Lower leg skin (tissue), 3 donors: Measurements from ENCODE around the gene SPATA19.

ENCODE experiments used
- POLR2A ChIP-seq, 2 donors: fragments of 450-650 bp; IDR thresholded peaks; one replicate each; pipeline ENCODE4 v1.6.1; 2016 to 2017; ENCODE audit warnings: antibody characterized with exemption in 2 of 2, mild to moderate bottlenecking in 1 of 2, moderate library complexity in 1 of 2
- TF ChIP-seq, protein P1 (sequence below), 3 donors: fragments of 450-650 bp; IDR thresholded peaks; one replicate each; pipeline ENCODE4 v1.5.1; 2016; ENCODE audit warnings: antibody characterized with exemption in 3 of 3, mild to moderate bottlenecking in 3 of 3, moderate library complexity in 2 of 3

GRCh38 chr11:133840479-133840941 lies 4.8 kb downstream of the SPATA19 start:
- TF ChIP-seq, protein P1, sequence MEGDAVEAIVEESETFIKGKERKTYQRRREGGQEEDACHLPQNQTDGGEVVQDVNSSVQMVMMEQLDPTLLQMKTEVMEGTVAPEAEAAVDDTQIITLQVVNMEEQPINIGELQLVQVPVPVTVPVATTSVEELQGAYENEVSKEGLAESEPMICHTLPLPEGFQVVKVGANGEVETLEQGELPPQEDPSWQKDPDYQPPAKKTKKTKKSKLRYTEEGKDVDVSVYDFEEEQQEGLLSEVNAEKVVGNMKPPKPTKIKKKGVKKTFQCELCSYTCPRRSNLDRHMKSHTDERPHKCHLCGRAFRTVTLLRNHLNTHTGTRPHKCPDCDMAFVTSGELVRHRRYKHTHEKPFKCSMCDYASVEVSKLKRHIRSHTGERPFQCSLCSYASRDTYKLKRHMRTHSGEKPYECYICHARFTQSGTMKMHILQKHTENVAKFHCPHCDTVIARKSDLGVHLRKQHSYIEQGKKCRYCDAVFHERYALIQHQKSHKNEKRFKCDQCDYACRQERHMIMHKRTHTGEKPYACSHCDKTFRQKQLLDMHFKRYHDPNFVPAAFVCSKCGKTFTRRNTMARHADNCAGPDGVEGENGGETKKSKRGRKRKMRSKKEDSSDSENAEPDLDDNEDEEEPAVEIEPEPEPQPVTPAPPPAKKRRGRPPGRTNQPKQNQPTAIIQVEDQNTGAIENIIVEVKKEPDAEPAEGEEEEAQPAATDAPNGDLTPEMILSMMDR (IDR thresholded peaks at IDR 0.05), result no peak
- no peak for TF ChIP-seq POLR2A (IDR thresholded peaks at IDR 0.05)
